Esophagus mucosa (tissue), 1 donor: Measurements from ENCODE around the gene ZNF474. TPM values are rescaled to one million over a fixed set of nuclear protein-coding genes. Genes with fewer than 3 reads are reported as not detected.
A peak's percentile ranks its signal among the peaks of the same experiment; 100 is the strongest.
"Not testable (repeated sequence)": the region's sequence is repeated elsewhere in the genome, so short reads cannot be mapped to it uniquely, and the experiment has no call there.

Source experiments
- ATAC-seq: fragments of 200-7000 bp; cut with Tn5 transposase; one replicate; pipeline ENCODE4 v1.9.1; 2020
- total RNA-seq: library from RNA; stranded (reverse); gene quantifications from one replicate; pipeline ENCODE4 v1.2.4, GENCODE V29; 2023
- donor health status: DM: yes; HTN: yes; CAD: no.

The ZNF474 gene
- not detected for total RNA-seq

DNA sequence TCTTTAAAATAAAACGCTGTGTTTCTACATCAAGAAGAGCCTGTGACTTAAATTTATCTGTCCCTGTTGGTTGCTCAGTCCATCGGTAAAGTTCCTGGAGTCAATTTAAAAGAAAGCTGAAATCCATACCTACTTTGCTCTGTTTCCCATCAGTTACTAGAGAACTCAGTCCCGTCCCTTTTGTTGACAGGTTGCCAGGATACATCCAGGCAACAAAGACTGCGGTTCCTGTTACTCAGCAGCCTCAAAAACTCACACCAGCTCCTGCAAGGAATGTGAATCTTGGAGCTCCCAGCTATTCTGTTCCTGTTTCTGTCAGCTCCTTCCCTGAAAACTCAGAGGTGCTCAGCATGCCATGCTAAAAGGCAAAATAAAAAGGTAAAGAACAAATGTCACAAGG, at the start of gene ZNF474:
Gene ZNF474, plus strand, starts transcription at position 241 of the 400 bp plus-strand sequence. CDS start 22,445 bp downstream, outside the sequence.
- peak; percentile 39 for ATAC-seq

GRCh38 chr5:122081541-122081940, 47.8 kb upstream of the ZNF474 start:
- no peak for ATAC-seq

DNA sequence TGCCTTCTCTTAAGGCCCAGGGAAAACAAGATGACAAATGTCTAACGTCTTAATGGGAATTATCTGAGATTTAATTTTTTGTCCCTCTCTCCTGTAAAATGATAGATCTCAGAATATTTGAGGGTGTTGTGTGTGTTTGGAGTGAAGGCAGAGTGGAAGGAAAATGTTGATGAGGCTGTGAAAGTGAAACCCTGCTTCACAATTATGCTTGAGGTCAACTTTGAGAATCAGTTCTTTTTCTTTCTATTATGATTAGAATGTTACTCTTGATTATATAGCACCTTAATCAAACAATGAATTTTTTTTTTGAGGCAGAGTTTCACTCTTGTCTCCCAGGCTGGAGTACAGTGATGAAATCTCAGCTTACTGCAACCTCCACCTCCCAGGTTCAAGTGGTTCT, 45.8 kb upstream of the ZNF474 start:
- no peak for ATAC-seq

- ATAC-seq: no peak
Measured at GRCh38 chr5:122085041-122085440, 44.3 kb upstream of the ZNF474 start.

DNA sequence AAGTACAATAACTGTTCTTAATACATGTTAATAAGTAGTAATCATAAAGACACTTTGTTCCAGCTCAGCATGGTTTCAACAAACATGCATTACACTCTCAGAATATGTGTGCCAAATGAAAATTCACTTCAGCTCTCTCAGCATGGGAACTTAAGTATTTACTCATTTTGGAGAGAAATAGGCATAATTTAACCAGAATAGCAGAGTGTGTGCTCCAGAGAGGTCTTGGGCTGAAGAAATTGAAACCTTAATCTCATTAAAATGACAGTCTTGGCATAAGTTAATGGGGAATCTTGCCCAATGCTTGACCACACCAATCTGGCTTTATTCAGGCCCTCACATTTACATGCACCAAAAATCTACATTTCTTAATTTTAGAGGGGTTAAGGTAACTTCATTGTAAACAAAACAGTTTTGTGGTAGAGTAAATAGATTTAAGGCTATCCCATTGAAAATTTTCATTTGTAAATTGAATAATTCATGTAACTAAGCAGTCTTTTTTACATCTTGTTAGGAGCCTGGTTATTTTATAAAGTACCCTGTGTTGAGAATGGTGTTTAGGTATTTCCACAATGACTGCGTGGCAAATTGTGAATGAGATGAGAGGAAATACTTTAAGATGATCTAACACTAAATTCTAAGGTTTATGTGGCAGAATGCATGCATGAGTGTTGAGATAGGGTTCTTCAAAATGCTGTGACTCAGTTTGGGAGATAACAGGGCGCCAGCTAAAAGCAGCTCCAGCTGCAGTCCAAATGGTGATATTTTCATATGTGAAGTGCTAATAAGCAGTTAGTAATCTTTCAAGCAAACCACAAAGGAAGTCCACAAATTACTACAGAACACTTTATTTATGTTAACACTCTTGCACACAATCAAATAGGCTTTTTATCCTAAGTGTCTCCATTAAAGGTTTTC, 40.0 kb upstream of the ZNF474 start:
- no peak for ATAC-seq

DNA sequence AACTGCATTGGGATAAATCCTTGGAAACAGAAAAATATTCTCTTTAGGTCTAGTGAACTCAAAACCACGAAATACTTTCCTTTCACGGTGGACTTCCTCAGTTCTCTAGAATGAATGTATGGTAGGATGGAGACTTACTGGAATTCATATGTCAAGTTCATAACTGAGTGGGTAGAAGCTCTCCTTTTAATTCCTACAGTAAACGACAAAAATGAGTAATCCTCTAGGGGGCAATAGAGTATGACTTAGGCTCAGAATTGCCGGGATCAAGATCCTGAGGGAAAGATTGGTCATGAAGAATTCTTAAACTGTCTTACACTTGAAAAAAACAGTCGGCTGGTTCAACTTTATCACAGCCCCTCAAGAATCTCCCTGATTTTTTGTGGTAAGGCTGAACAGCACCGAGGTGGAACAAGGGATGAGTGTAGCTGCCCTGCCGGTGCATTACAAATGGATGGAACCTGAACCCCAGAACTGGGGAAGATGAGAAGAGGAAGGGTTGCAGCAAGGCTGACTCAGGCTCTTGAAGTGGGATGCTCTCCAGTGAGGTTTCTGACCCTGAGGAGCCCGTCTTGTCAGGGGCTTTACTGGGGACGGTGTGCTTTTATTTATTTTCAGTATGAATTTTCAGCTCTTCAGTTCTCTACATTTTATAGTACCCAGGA, 37.3 kb upstream of the ZNF474 start:
- no peak for ATAC-seq

- ATAC-seq: no peak
Measured at GRCh38 chr5:122093415-122094180, 35.7 kb upstream of the ZNF474 start.

DNA sequence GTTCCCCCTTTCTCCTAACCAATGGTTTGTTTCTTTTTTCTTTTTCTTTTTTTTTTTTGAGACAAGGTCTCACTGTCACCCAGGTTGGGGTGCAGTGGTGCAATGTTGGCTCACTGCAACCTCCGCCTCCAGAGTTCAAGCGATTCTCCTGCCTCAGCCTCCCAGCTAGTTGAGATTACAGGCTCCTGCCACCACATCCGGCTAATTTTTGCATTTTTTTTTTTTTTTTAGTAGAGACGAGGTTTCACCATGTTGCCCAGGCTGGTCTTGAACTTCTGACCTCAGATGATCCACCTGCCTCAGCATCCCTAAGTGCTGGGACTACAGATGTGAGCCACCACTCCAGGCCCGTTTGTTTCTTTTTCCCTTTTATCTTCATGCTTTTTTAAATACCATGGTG, 35.1 kb upstream of the ZNF474 start:
- ATAC-seq: not testable (repeated sequence)

DNA sequence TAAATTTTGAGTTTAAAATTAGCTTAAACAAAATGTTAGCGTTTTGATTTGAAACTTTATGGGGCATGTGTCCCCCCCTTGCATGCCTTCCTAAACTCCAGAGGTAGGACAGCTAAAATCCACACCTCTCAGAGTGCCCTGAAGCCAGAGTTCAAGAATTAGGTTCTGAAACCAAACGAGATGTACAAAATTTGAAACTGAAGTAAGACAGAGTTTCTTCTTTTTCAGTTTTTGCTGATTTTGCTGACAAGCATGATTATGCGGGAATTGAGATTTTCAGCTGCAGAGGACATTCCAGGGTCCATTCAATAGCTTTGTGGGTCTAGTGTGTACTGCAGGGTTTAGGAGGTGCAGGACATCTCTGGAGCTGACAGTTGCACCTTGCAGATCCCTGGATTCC, 34.2 kb upstream of the ZNF474 start:
- no peak for ATAC-seq

GRCh38 chr5:122097391-122097790, 32.0 kb upstream of the ZNF474 start:
- ATAC-seq: no peak

DNA sequence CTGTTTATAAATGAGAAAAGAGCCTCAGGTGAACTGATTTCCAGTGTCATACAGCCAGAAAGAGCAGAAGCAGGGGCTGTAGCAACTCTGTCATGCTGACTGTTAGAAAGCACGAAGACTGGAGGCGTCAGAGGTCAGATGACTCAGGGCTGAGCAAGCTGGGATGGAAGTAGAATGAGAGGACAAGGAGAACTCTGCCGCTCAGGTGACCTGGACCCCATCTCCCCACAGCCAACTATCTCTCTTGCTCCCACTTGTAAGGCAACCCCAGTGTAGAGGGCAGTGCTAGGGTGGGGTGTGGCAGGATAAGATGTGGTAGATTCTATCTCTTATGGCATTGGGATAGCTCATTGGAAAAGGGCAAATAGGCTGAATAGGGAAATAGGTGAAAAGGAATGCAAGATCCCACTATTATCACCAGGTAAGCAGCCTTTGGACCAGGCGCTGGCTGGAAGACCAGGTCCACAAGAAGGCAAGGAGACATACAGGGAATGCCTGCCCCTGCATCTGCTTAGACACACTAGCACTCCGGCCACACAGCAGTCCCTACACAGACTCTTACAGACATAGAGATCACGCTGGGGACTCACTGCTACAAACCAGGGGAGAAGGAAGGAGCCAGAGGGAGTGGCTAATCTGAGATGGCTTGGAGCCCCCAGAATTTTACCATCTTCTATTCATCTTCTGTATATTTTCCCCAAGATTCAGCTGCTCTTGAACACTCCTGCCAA, 30.1 kb upstream of the ZNF474 start:
- peak; percentile 52 for ATAC-seq

DNA sequence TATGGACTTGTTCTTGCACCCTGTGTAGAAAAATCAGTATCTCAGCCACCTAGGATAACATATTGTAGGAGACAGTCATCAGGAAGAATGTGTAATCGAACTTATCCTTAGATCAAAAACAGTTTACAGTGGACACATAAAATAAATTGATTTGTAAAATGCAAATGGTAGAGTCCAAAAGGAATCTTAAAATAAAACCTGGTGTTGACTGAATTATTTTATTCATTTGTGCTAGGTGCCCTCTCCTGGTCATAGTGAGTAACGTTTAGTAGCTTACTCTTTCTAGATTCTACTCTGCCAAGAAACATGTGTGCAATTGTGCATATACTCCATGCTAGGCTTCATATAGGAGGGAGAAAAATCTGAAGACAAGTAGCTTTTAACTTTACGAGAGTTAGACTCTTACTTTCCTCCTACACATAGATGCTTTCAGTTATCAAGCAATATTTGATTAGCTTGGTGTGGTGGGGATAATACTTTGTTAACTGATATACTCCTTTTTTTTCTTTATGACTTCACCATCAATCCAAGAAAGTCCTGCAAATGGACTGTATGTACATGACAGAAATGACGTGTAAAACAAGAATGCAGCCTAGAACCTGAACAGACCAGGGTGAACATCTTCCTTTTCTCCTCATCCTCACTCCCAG, 27.6 kb upstream of the ZNF474 start:
- ATAC-seq: peak; percentile 68

DNA sequence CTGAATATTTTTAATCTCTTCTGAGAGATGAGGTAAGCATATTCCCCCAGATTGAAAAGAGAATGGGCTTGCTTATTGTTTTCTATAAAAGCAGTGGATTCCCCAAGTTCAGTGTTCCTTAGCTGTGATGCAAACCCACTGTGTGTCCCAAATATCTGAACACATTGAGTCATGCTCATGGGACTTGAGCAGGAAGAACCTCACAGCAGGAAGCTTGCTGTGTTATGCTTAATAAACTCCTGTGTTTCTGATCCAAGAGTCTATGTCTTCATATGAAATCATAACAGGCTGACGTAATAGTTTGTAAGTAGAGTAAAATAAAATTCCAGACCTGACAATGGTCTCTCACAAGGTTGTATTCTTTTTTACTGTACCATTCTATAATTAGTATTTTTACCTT, 26.5 kb upstream of the ZNF474 start:
- ATAC-seq: peak; percentile 49

GRCh38 chr5:122105909-122106308, 23.4 kb upstream of the ZNF474 start:
- ATAC-seq: no peak

GRCh38 chr5:122107016-122107415, 22.3 kb upstream of the ZNF474 start:
- ATAC-seq: no peak

DNA sequence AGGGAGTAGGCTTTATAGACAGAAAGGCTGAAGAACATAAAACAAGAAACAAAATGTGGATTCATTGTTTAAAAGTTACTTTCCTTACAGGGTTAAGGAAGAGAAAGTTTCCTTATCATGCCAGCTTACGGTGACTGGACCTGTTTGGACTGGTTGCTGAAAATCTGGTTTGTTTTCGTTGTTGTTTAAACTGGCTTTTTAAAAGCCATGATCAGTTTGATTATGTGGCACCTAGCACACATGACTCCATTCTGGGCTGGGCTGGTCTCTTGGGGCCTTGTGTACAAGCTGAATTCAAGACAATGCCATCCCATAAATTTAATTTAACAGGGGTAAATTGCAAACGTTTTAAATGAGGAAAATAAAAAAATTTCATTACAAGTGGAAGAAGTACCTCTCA, 18.4 kb upstream of the ZNF474 start:
- peak; percentile 77 for ATAC-seq

DNA sequence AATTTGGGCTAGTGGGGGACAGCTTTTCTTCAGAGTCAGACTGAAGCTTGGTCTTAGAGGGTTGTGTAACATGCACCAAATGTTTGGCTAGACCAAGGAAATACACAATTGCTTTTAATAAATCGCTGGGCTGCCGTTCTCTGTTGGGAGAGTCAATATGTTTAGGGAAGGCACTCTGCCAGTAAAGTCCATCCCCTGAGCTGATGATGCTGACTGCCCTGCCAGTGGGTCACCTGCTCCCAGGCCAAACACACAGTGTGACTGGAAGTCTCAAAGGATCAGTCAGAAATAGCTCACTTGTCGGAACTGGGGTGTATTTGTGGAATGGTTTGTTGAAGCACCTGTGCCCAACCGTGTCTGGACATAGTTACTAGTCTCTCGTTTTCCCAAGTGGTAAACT, 17.9 kb upstream of the ZNF474 start:
- no peak for ATAC-seq

GRCh38 chr5:122112063-122112462, 17.3 kb upstream of the ZNF474 start:
- no peak for ATAC-seq

GRCh38 chr5:122112733-122113558, 16.4 kb upstream of the ZNF474 start:
- no peak for ATAC-seq

DNA sequence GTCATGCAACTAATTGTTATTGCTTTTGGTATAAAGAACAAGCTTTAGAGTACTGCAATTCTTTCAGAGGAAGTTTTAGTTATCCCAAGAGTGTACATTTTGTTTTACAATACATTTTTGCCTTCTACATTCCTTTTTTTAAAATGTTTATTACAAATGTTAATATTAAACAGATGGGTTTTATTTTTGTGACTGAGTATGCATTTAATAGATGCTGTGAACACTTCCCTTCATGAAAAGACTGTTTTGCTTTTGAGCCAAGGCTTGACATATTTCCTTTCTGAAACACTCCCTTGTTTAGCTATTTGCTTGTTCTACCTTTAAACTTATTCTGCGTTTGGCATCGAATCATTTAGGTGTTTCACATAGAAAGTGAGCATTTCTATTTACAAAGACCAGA, 14.8 kb upstream of the ZNF474 start:
- no peak for ATAC-seq

- no peak for ATAC-seq
Measured at GRCh38 chr5:122118356-122118948, 10.9 kb upstream of the ZNF474 start.
